Activated naive CD4-positive, alpha-beta T cell treated with anti-CD3 and anti-CD28 coated beads, Interleukin-2, amount 10 ng/mL, durations not matched to agents 7 days and 5 days (primary cell): ENCODE data around the gene NAMPT.
"Not testable (repeated sequence)": the region's sequence is repeated elsewhere in the genome, so short reads cannot be mapped to it uniquely, and the experiment has no call there.

Source experiments
- CTCF ChIA-PET: fragments of 350-600 bp; sonication (Branson Sonifier 250); formaldehyde crosslinking; loops from one replicate; lab custom pipeline; 2021; ENCODE audit warnings: antibody characterized with exemption; lab: Charles Lee
- DNase-seq: peaks from one replicate; pipeline ENCODE4 v3.0.0-alpha.2; 2020
- H3K27ac Mint-ChIP-seq: one replicate; pipeline ENCODE4 v1.8.0; 2021; ENCODE audit warnings: mild to moderate bottlenecking, moderate library complexity, mixed read lengths
- H3K27me3 Mint-ChIP-seq: one replicate; pipeline ENCODE4 v1.8.0; 2021; ENCODE audit warnings: mild to moderate bottlenecking, mixed read lengths
- H3K36me3 Mint-ChIP-seq: one replicate; pipeline ENCODE4 v1.8.0; 2021; ENCODE audit warnings: mixed read lengths
- H3K4me1 Mint-ChIP-seq: one replicate; pipeline ENCODE4 v1.8.0; 2021; ENCODE audit warnings: mixed read lengths
- H3K4me3 Mint-ChIP-seq: one replicate; pipeline ENCODE4 v1.8.0; 2021; ENCODE audit warnings: mild to moderate bottlenecking, moderate library complexity, mixed read lengths
- H3K9me3 Mint-ChIP-seq: one replicate; pipeline ENCODE4 v1.8.0; 2021; ENCODE audit warnings: mixed read lengths

NAMPT gene

DNA sequence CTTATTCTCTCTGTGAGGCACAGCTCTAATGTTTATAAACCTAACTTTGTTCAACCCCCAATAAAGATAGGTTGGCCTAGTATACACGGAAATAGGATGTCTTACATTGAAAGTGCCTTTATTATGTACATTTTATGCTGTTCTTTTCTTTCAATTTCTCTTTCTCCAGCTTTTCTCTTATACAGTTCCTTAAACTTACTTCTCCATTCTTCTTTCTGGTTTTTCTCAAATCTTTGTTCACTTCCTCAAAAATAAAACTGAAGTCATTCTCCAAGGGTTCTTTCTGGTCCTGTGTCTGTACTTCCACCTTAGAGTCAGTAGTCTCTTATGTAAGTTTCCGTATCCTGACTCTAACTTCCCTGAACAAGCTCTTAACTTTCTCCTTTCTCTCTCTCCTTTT is 29.2 kb upstream of the NAMPT start:
- Mint-ChIP-seq H3K27ac (no peak overlapping the region), H3K27me3 (peaks cover 15% of the 10 kb centered on the region), H3K4me3 (no peak overlapping the region), H3K36me3 (no peaks in the 10 kb centered on the region), H3K9me3 (no peaks in the 10 kb centered on the region), H3K4me1 (peaks cover 7% of the 10 kb centered on the region)
- CTCF ChIA-PET = interaction anchor here (0.6 kb wide), 1 partner anchor 553 kb away, joined by 3 read pairs; no protein-coding TSS in a partner anchor
- no peak for DNase-seq

DNA sequence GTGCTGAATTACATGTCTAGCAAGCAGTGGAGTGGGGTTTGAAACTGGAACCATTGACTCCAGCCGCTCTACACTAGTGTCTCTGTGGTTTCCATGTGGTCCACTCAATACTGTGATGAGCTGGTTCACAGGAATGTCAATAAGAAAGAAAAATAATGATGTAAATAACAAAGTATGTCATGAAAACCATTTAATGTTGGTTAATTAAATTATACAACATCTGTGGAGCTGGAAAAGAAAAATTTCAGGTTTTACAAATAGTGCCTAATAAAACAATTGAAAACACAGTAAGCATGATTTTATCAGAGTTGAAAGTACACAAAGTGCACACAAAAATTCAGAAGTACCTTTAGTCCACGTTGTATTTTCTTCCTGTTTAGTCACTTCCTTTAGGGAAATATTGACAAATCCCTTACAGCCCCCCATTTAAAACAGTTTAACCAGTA is 28.7 kb upstream of the NAMPT start:
- no peak for DNase-seq
- Mint-ChIP-seq H3K27ac (no peak overlapping the region), H3K27me3 (peaks cover 10% of the 10 kb centered on the region), H3K4me3 (no peak overlapping the region), H3K9me3 (no peaks in the 10 kb centered on the region), H3K36me3 (no peaks in the 10 kb centered on the region), H3K4me1 (peaks cover 7% of the 10 kb centered on the region)
- CTCF ChIA-PET = no interaction called here

DNA sequence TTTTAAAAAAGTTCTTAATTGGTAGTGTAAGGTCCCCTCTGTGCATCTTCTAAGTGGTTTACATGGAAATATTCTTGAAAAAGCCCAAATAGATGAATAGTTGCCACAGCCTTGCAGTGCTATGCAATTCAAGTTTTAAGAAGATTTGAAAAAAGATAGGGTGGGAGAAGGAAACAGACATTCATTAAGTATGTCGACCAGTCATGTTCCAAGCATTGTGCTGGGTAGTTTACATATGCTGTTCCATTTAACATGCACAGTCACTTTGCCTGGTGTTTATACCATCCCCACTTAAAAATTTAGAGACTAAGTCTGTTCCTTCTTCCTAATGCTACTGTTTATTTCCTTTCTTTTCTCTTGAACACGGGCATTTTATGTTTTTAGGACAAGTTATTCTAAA is 28.1 kb upstream of the NAMPT start:
- Mint-ChIP-seq H3K4me3 (no peak overlapping the region), H3K9me3 (no peaks in the 10 kb centered on the region), H3K27me3 (peaks cover 5% of the 10 kb centered on the region), H3K4me1 (peaks cover 7% of the 10 kb centered on the region), H3K27ac (no peak overlapping the region), H3K36me3 (no peaks in the 10 kb centered on the region)
- no peak for DNase-seq
- CTCF ChIA-PET = no interaction called here

DNA sequence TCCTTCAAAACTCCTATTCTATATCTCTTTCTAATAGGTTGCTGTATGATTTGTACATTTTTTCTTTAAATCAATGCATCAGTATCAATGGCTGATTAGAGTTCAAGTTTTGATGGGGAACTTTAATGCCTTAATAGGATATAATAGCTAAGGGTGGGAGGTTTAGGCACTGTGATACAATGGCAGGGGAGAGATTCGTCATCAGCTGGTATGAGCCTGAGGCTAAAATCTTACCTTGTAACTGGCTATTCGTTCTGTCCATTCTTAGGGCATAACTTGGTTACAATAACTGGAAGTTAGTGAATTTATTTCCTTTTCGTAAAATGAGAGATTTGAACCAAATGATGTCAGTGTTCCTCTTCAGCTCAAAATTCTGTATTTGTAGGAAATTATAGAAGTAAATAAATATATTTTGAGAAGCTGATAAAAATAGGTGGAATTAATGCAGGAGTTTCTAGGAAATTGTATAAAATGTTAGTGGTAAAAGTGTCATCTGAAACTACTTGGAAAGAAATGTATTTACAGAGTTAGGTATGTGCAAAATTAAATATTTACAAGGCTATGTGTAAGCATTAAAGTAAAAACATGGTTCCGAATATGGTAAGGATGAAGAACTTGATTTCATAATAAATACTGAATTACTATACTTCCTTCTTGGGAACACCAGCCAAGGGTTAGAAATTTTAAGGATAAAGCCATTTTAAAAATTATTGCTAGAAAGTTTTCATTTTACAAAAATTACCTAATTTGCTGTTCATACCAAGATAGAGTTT is 27.5 kb upstream of the NAMPT start:
- CTCF ChIA-PET = no interaction called here
- no peak for DNase-seq
- Mint-ChIP-seq H3K27ac (no peak overlapping the region), H3K36me3 (no peaks in the 10 kb centered on the region), H3K4me3 (no peak overlapping the region), H3K9me3 (no peaks in the 10 kb centered on the region), H3K27me3 (peaks cover 4% of the 10 kb centered on the region), H3K4me1 (peaks cover 7% of the 10 kb centered on the region)

DNA sequence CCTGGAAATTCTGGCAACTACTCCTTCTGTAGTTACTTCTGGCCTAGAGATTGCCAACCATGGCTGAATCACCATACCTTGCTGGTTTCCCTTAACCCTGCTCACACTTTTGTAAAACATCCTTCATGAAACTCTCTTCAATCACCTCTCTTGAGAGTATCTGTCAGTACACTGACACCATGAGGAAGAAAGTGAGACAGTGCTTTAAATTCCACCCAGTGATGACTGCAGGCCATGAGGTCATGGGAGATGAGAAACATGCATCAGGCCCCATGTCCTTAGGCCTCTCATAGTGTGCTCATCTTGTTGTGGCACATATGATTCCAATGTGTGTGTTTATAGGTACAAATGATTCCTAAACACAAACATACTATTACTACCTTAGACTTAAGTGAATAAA is 24.6 kb upstream of the NAMPT start:
- CTCF ChIA-PET = no interaction called here
- Mint-ChIP-seq H3K27me3 (peaks cover 7% of the 10 kb centered on the region), H3K36me3 (no peaks in the 10 kb centered on the region), H3K4me1 (peaks cover 7% of the 10 kb centered on the region), H3K27ac (no peak overlapping the region), H3K4me3 (no peak overlapping the region), H3K9me3 (peaks cover 2% of the 10 kb centered on the region)
- no peak for DNase-seq

DNA sequence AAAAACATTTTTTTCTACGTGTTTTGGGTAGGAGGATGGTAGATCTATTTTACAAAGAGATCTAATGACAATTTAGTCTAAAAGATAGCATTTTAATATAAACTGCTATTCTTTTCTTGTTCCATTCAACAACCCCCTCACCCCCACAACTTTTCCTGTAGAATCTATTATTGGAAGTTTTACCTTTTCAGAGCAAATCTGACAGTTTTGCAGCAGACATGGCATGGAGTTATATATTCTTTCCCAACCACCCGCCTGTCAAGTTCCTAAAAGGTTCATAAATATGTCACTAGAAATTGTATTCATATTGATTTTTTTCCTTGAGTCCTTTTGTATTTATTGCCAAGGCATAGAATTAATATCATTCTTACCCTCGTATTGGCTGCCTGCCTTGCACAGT is 21.5 kb upstream of the NAMPT start:
- peaks cover 16% of the 10 kb centered on the region for H3K27me3 Mint-ChIP-seq
- CTCF ChIA-PET = no interaction called here
- no peak overlapping the region for H3K4me3 Mint-ChIP-seq

DNA sequence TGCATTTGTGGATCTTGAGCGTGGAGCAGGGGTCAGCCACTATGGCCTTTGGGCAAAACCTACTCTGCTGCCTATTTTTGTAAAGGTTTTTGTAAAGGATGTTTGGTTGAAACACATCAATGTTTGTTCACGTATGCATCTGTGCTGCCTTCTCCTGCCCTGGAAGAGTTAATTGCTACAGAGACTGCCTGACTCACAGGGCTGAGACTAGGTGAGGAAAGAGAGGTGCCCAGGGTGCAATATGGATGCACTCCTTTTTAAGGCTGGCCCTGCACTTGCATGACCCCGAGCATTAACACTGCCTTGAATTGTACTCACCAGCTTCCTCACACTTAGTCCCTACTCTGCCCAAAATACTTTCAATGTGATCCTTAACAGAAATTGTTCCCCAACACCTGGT is 20.9 kb upstream of the NAMPT start:
- Mint-ChIP-seq H3K4me1 (no peaks in the 10 kb centered on the region), H3K27me3 (peaks cover 16% of the 10 kb centered on the region), H3K36me3 (no peaks in the 10 kb centered on the region), H3K9me3 (peaks cover 20% of the 10 kb centered on the region), H3K4me3 (no peak overlapping the region), H3K27ac (no peak overlapping the region)
- CTCF ChIA-PET = no interaction called here
- DNase-seq = no peak

More for the DNA sequence above, 21.5 kb upstream of the NAMPT start:
- Mint-ChIP-seq H3K9me3 (peaks cover 15% of the 10 kb centered on the region), H3K27ac (no peak overlapping the region), H3K4me1 (no peaks in the 10 kb centered on the region), H3K36me3 (no peaks in the 10 kb centered on the region)
- no peak for DNase-seq

DNA sequence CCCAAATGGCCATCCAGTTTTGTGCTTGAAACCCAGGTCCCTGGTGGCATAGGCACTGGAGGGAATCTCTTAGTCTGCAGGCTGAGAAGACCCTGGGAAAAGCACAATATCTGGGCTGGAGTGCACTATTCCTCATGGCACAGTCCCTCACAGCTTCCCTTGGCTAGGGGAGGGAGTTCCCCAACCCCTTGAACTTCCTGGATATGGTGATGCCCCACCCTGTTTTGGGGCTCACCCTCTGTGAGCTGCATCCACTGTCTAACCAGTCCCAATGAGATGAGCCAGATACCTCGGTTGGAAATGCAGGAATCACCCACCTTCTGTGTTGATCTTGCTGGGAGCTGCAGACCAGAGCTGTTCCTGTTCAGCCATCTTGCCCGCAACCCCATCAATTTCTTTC is 19.8 kb upstream of the NAMPT start:
- no peak for DNase-seq
- Mint-ChIP-seq H3K27me3 (peaks cover 21% of the 10 kb centered on the region), H3K4me3 (no peak overlapping the region)

DNA sequence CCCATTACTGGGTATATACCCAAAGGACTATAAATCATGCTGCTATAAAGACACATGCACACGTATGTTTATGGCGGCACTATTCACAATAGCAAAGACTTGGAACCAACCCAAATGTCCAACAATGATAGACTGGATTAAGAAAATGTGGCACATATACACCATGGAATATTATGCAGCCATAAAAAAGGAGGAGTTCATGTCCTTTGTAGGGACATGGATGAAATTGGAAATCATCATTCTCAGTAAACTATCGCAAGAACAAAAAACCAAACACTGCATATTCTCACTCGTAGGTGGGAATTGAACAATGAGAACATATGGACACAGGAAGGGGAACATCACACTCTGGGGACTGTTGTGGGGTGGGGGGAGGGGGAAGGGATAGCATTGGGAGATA is 13.8 kb upstream of the NAMPT start:
- CTCF ChIA-PET, H3K4me3 Mint-ChIP-seq, H3K27me3 Mint-ChIP-seq, H3K27ac Mint-ChIP-seq, H3K4me1 Mint-ChIP-seq, DNase-seq, H3K36me3 Mint-ChIP-seq: not testable (repeated sequence)
- H3K9me3 Mint-ChIP-seq = peaks cover 23% of the 10 kb centered on the region

More for the DNA sequence above, 19.8 kb upstream of the NAMPT start:
- Mint-ChIP-seq H3K27ac (no peak overlapping the region), H3K36me3 (no peaks in the 10 kb centered on the region), H3K9me3 (peaks cover 20% of the 10 kb centered on the region), H3K4me1 (no peaks in the 10 kb centered on the region)
- CTCF ChIA-PET = no interaction called here

DNA sequence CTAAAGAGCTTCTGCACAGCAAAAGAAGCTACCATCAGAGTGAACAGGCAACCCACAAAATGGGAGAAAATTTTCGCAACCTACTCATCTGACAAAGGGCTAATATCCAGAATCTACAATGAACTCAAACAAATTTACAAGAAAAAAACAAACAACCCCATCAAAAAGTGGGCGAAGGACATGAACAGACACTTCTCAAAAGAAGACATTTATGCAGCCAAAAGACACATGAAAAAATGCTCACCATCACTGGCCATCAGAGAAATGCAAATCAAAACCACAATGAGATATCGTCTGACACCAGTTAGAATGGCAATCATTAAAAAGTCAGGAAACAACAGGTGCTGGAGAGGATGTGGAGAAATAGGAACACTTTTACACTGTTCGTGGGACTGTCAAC is 13.4 kb upstream of the NAMPT start:
- DNase-seq, H3K27ac Mint-ChIP-seq, H3K4me1 Mint-ChIP-seq, H3K4me3 Mint-ChIP-seq, CTCF ChIA-PET, H3K36me3 Mint-ChIP-seq, H3K27me3 Mint-ChIP-seq: not testable (repeated sequence)
- H3K9me3 Mint-ChIP-seq = peaks cover 22% of the 10 kb centered on the region

DNA sequence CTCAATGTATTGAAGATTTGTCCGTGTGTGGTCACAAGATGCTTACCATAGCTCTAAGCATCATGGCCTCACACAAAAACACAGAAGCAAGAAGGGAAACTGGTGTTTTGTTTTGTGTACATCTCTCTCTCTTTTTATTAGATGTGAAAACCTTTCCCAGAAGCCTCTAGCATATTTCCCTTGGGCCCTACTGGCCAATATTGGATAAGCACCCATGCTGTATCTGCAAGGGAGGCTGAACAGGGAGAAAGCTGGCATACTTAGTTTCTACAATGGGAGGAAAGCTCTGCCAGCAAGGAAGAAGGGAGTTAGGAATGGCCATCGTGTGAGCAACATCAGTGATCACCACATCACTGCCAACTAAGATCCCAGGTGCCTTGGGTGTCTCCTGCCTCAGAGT is 9.6 kb upstream of the NAMPT start:
- Mint-ChIP-seq H3K9me3 (peaks cover 4% of the 10 kb centered on the region), H3K36me3 (no peaks in the 10 kb centered on the region), H3K4me1 (no peaks in the 10 kb centered on the region), H3K27me3 (peaks cover 5% of the 10 kb centered on the region), H3K4me3 (no peak overlapping the region), H3K27ac (no peak overlapping the region)
- CTCF ChIA-PET = no interaction called here
- DNase-seq = no peak

DNA sequence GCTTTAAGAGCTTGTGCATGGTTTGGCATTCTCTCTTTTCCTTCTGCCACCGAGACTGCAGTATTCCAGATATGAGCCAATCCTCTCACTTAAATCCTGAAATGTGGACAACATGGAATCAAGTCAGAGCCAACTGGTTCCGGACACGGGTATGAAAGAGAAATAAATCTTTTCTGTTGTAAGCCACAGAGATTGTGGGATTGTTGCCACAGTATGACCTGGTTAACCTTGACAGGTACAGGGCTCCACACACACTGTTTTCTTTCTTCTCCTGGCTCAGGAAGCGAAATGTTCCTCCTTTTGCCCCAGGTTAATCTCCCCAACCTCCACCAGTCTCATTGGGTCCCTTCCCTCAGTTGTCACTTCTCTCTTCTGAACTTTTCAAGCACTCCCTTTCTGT is 6.5 kb upstream of the NAMPT start:
- H3K27me3 Mint-ChIP-seq = peaks cover 5% of the 10 kb centered on the region
- peaks cover under 1% of the 10 kb centered on the region for H3K4me1 Mint-ChIP-seq
- CTCF ChIA-PET = no interaction called here
- DNase-seq = no peak
- H3K27ac Mint-ChIP-seq = no peak overlapping the region
- no peak overlapping the region for H3K4me3 Mint-ChIP-seq
- H3K9me3 Mint-ChIP-seq = peaks cover 3% of the 10 kb centered on the region
- H3K36me3 Mint-ChIP-seq = no peaks in the 10 kb centered on the region

DNA sequence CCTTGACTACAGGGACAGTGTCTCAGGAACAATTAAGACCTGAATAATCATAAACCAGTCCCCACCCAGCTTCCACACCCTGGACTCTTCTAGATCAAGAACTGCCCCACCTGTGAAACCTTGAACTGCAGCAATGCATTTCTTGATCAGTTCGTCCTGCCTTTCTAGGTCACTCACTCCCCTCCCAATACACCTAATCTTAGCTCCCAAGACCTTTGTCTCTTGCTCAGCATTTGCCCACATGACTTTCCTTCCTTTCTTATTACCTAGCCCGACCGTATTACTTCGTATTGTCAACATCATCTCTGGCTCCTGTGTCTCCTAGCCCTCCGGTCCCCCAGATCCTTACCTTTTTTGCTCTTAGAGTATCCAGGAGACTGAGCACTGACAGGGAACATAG is 5.5 kb upstream of the NAMPT start:
- no peaks in the 10 kb centered on the region for H3K36me3 Mint-ChIP-seq
- DNase-seq = no peak
- H3K4me3 Mint-ChIP-seq = no peak overlapping the region
- H3K9me3 Mint-ChIP-seq = peaks cover 2% of the 10 kb centered on the region
- H3K27me3 Mint-ChIP-seq = peaks cover 5% of the 10 kb centered on the region
- CTCF ChIA-PET = interaction anchor here (0.8 kb wide), 1 partner anchor 115 kb away, joined by 3 read pairs; no protein-coding TSS in a partner anchor
- H3K27ac Mint-ChIP-seq = no peak overlapping the region
- peaks cover 9% of the 10 kb centered on the region for H3K4me1 Mint-ChIP-seq

DNA sequence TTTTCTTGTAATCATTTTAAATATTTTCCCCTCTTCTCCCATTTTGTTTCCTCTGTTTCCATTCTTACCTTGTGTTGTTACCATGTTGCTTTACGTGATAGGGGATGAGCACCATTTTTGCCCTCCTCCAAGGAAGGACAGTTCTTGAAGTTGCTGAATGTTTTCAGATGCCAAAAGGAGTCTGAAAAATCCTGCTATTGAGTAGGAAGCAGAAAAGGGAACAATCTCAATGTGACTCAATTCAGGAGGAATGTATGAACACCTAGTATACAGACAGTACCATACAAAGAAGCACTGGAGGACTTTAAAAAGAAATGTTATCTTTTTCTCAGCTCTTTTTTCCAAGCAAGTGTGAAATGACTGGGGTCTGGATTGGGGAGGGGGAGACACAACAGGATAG is 5.1 kb upstream of the NAMPT start:
- Mint-ChIP-seq H3K27me3 (peaks cover 5% of the 10 kb centered on the region), H3K9me3 (peaks cover 2% of the 10 kb centered on the region), H3K4me3 (no peak overlapping the region), H3K27ac (no peak overlapping the region), H3K4me1 (peaks cover 9% of the 10 kb centered on the region), H3K36me3 (no peaks in the 10 kb centered on the region)
- no peak for DNase-seq
- CTCF ChIA-PET = interaction anchor here (0.8 kb wide), 1 partner anchor 114 kb away, joined by 3 read pairs; no protein-coding TSS in a partner anchor

DNA sequence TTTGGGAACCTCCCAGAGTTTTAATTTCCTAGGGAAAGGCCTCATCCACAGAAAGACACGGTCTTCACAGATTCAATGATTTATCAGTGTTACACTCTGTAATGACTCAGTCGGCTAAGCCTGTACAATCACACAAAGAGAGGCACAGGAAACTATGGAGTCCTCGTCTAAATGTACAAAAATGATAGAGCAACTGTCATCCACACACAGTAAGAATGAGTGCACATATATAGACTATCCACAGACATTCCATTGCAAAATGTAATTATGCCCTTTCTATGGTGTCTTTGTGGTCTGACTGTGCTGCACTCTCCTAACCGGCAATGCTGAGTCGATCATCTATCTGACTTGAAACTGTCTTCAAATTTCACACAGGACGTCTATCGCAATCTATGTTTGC is 3.5 kb upstream of the NAMPT start:
- H3K27me3 Mint-ChIP-seq = peaks cover 5% of the 10 kb centered on the region
- H3K9me3 Mint-ChIP-seq = no peaks in the 10 kb centered on the region
- no peak overlapping the region for H3K27ac Mint-ChIP-seq
- CTCF ChIA-PET = no interaction called here
- H3K4me1 Mint-ChIP-seq = peaks cover 14% of the 10 kb centered on the region
- no peaks in the 10 kb centered on the region for H3K36me3 Mint-ChIP-seq
- H3K4me3 Mint-ChIP-seq = no peak overlapping the region
- no peak for DNase-seq
